Keratinocyte (primary cell): ENCODE measurements around the gene CCT3. TPM values are rescaled to one million over a fixed set of nuclear protein-coding genes. Genes with fewer than 3 reads are reported as not detected.

Experiments
- DNase-seq: peaks from one replicate; pipeline ENCODE4 v3.0.0-alpha.2; 2011; ENCODE audit warnings: low read depth, missing footprints, low spot score
- FAIRE-seq: peaks from 2 replicates; lab custom pipeline; 2011; peaks lifted over from hg19 to GRCh38; lab: Jason Lieb, UNC
- H2AFZ ChIP-seq: 2 replicates; pipeline ENCODE4 v1.6.0; 2012; ENCODE audit warnings: low read length, control low read depth, inconsistent platforms; ENCODE audit not compliant: control insufficient read depth
- H3K27ac ChIP-seq: 2 replicates; pipeline ENCODE4 v1.5.1; 2011; ENCODE audit warnings: low read length; ENCODE audit not compliant: control insufficient read depth, insufficient read depth
- H3K27me3 ChIP-seq: 3 replicates; pipeline ENCODE4 v1.6.0; 2011; ENCODE audit warnings: low read length; ENCODE audit not compliant: control insufficient read depth, insufficient read depth; ENCODE audit errors: extremely low read depth
- H3K36me3 ChIP-seq, 2 experiments: 2 replicates in 1 of 2; 3 replicates in 1 of 2; pipeline ENCODE4 v1.5.1; 2011; ENCODE audit warnings: low read length in 2 of 2, mild to moderate bottlenecking in 1 of 2; ENCODE audit not compliant: control insufficient read depth in 2 of 2, insufficient read depth in 2 of 2; ENCODE audit errors: extremely low read depth in 1 of 2
- H3K4me1 ChIP-seq: 3 replicates; pipeline ENCODE4 v1.5.1; 2011; ENCODE audit warnings: low read length; ENCODE audit not compliant: control insufficient read depth, insufficient read depth; ENCODE audit errors: extremely low read depth
- H3K4me2 ChIP-seq: 3 replicates; pipeline ENCODE4 v1.6.0; 2011; ENCODE audit warnings: low read depth, low read length; ENCODE audit not compliant: control insufficient read depth, insufficient read depth; ENCODE audit errors: extremely low read depth
- H3K4me3 ChIP-seq, 3 experiments: fragments of 200-600 bp in 1 of 3; sonication (generic) in 1 of 3; 2 replicates in 2 of 3; 3 replicates in 1 of 3; pipeline ENCODE4 v1.5.1; 2011 to 2016; ENCODE audit warnings: low read length in 3 of 3, mild to moderate bottlenecking in 3 of 3, control low read depth in 2 of 3, inconsistent platforms in 1 of 3, low read depth in 1 of 3, mixed read lengths in 1 of 3, mixed run types in 1 of 3, moderate library complexity in 1 of 3; ENCODE audit not compliant: control insufficient read depth in 2 of 3, insufficient read depth in 2 of 3; ENCODE audit errors: extremely low read depth in 1 of 3
- H3K79me2 ChIP-seq: 2 replicates; pipeline ENCODE4 v1.6.0; 2012; ENCODE audit warnings: low read length; ENCODE audit not compliant: control insufficient read depth, insufficient read depth
- H3K9ac ChIP-seq: 3 replicates; pipeline ENCODE4 v1.6.0; 2011; ENCODE audit warnings: low read length; ENCODE audit not compliant: control insufficient read depth, insufficient read depth; ENCODE audit errors: extremely low read depth
- H3K9me1 ChIP-seq: 3 replicates; pipeline ENCODE4 v1.6.0; 2011; ENCODE audit warnings: low read length; ENCODE audit not compliant: control insufficient read depth, insufficient read depth; ENCODE audit errors: extremely low read depth
- H3K9me3 ChIP-seq: 2 replicates; pipeline ENCODE4 v1.5.1; 2012; ENCODE audit warnings: low read depth, low read length; ENCODE audit not compliant: control insufficient read depth
- H4K20me1 ChIP-seq: 3 replicates; pipeline ENCODE4 v1.6.0; 2011; ENCODE audit warnings: low read length; ENCODE audit not compliant: control insufficient read depth, insufficient read depth; ENCODE audit errors: extremely low read depth
- CTCF ChIP-seq, 3 experiments: IDR thresholded peaks in 1 of 3; conservative IDR thresholded peaks in 1 of 3; optimal IDR thresholded peaks in 1 of 3; 2 replicates in 2 of 3; 3 replicates in 1 of 3; pipeline versions ENCODE3 to v1.5.1; 2011; ENCODE audit warnings: low read length in 3 of 3, mild to moderate bottlenecking in 3 of 3, moderate library complexity in 2 of 3, control low read depth in 1 of 3, inconsistent platforms in 1 of 3; ENCODE audit not compliant: insufficient read depth in 2 of 3; ENCODE audit errors: extremely low read depth in 1 of 3
- EZH2 ChIP-seq: IDR thresholded peaks from one replicate; pipeline ENCODE4 v1.6.1; 2012; ENCODE audit warnings: inconsistent platforms, mild to moderate bottlenecking, low read length, moderate library complexity
- dilution Hi-C: fragments of 300-500 bp; cut with MboI; formaldehyde crosslinking; loops from one replicate; pipeline ENCODE4 v1.7.0; 2020; ENCODE audit warnings: low sequenced_read_pairs; ENCODE audit not compliant: extremely low pct_ligation_motif_present
- polyA plus RNA-seq, 5 experiments: library from polyadenylated mRNA; depleted of rRNA in 3 of 5; stranded (reverse) in 3 of 5; stranded (forward) in 1 of 5; unstranded in 1 of 5; fragments of >200 nt; gene quantifications; 1 replicate in 1 of 5; 2 replicates in 3 of 5; 3 replicates in 1 of 5; pipeline versions ENCODE4 v1.2.1 to v1.2.3, GENCODE V29; 2011 to 2012; ENCODE audit warnings: missing spikeins in 2 of 5, low read depth in 1 of 5, low replicate concordance in 1 of 5

Gene CCT3
- polyA plus RNA-seq, 1 donor (not counting 4 experiments of a cell fraction or from before 2014, with no cell fraction given), result 530 TPM

- Histone ChIP-seq H4K20me1 (no peaks in the 10 kb centered on the region), H3K9me3 (no peaks in the 10 kb centered on the region), H3K4me2 (no peak overlapping the region), H3K27ac (no peak overlapping the region), H3K27me3 (no peaks in the 10 kb centered on the region), H2AFZ (no peak overlapping the region), H3K36me3 (peaks cover 35 to 50% of the 10 kb centered on the region in 2 experiments), H3K4me3 (no peak overlapping the region), H3K79me2 (peaks cover 43% of the 10 kb centered on the region), H3K9me1 (no peaks in the 10 kb centered on the region), H3K4me1 (peaks cover 10% of the 10 kb centered on the region), H3K9ac (no peak overlapping the region)
- dilution Hi-C loops, result no loop called here
- TF ChIP-seq EZH2 (no peak), CTCF (optimal IDR thresholded peaks at IDR 0.05 in 1 of 3, IDR thresholded peaks at IDR 0.05 in 1 of 3, conservative IDR thresholded peaks at IDR 0.05 in 1 of 3; ENCODE audit: extremely low read depth in 1 of 3, insufficient read depth in 2 of 3, low read length in 3 of 3) (no peak)
- FAIRE-seq, result no peak
- no peak for DNase-seq
These were observed 61.1 kb downstream of the CCT3 start for GRCh38 chr1:156276966-156277381.

- DNase-seq, result no peak
- peaks cover 36 to 52% of the 10 kb centered on the region in 2 experiments for H3K36me3 ChIP-seq
- dilution Hi-C loops, result no loop called here
These were observed 61.6 kb downstream of the CCT3 start for GRCh38 chr1:156276532-156276931.

More at GRCh38 chr1:156276532-156276931, 61.6 kb downstream of the CCT3 start:
- no peaks in the 10 kb centered on the region for H3K27me3 ChIP-seq
- peaks cover 7% of the 10 kb centered on the region for H3K4me1 ChIP-seq
- no peak overlapping the region for H3K9ac ChIP-seq
- peaks cover 39% of the 10 kb centered on the region for H3K79me2 ChIP-seq
- no peak for FAIRE-seq
- H4K20me1 ChIP-seq, result no peaks in the 10 kb centered on the region
- TF ChIP-seq CTCF (optimal IDR thresholded peaks at IDR 0.05 in 1 of 3, IDR thresholded peaks at IDR 0.05 in 1 of 3, conservative IDR thresholded peaks at IDR 0.05 in 1 of 3; ENCODE audit: extremely low read depth in 1 of 3, insufficient read depth in 2 of 3, low read length in 3 of 3), result no peak
- no peak overlapping the region for H2AFZ ChIP-seq
- no peak overlapping the region for H3K4me2 ChIP-seq
- H3K9me3 ChIP-seq, result no peaks in the 10 kb centered on the region
- no peaks in the 10 kb centered on the region for H3K9me1 ChIP-seq
- H3K27ac ChIP-seq, result no peak overlapping the region
- H3K4me3 ChIP-seq, result no peak overlapping the region
